Prostate gland (tissue), 2 donors: ENCODE data around the gene TRPM3. TPM values are rescaled to one million over a fixed set of nuclear protein-coding genes. Genes with fewer than 3 reads are reported as not detected.

Experiments used
- DNase-seq: peaks from one replicate; pipeline ENCODE4 v3.0.0-alpha.2; 2019; ENCODE audit warnings: low spot score
- H3K27ac ChIP-seq, 2 donors: fragments of 200-600 bp; sonication (generic); 2 replicates each; pipeline ENCODE4 v1.5.1; 2017 to 2019
- H3K27me3 ChIP-seq: fragments of 200-600 bp; sonication (generic); replicated peaks from 2 replicates; pipeline ENCODE4 v1.5.1; 2019; ENCODE audit not compliant: insufficient read depth
- H3K36me3 ChIP-seq, 2 donors: fragments of 200-600 bp; sonication (generic); 1 replicate in 1 of 2; 2 replicates in 1 of 2; pipeline versions ENCODE4 v1.5.1 to v1.8.1; 2017 to 2019
- H3K4me1 ChIP-seq: fragments of 200-600 bp; sonication (generic); replicated peaks from 2 replicates; pipeline ENCODE4 v1.5.1; 2019
- H3K4me3 ChIP-seq, 2 donors: fragments of 200-600 bp; sonication (generic); 2 replicates each; pipeline ENCODE4 v1.5.1; 2017 to 2019
- H3K9me3 ChIP-seq: fragments of 200-600 bp; sonication (generic); 2 replicates; pipeline ENCODE4 v1.5.1; 2017
- CTCF ChIP-seq, 4 experiments: fragments of 200-600 bp in 2 of 4; fragments of 450-650 bp in 2 of 4; sonication (generic) in 2 of 4; IDR thresholded peaks; 1 replicate in 3 of 4; 2 replicates in 1 of 4; pipeline ENCODE4 v1.5.1; 2016 to 2019; ENCODE audit warnings: antibody characterized with exemption in 4 of 4, mild to moderate bottlenecking in 2 of 4, moderate library complexity in 2 of 4
- POLR2A ChIP-seq: fragments of 450-650 bp; IDR thresholded peaks from one replicate; pipeline ENCODE4 v1.6.1; 2016; ENCODE audit warnings: antibody characterized with exemption, mild to moderate bottlenecking
- POLR2AphosphoS5 ChIP-seq: sonication (generic); formaldehyde crosslinking; IDR thresholded peaks from one replicate; pipeline ENCODE4 v1.6.1; 2017; ENCODE audit warnings: antibody characterized with exemption
- WGBS: methylation state at CpG from one replicate; pipeline ENCODE4 v1.1.5; 2018; 5-methylcytosine and 5-hydroxymethylcytosine counted together
- intact Hi-C: fragments of 100-400 bp; cut with DNase I; formaldehyde crosslinking; loops from one replicate; pipeline ENCODE4 v1.14.2; 2022
- total RNA-seq, 2 donors: library from RNA; depleted of rRNA; stranded (reverse); fragments of >200 nt; gene quantifications; one replicate each; pipeline ENCODE4 v1.1.0, GENCODE V29; 2016

The TRPM3 gene
- total RNA-seq, 2 donors from 2014 or later = 0.32 to 18.7 TPM

GRCh38 chr9:70814597-70814996 is 306.8 kb downstream of the TRPM3 start:
- Histone ChIP-seq H3K27ac (no peak overlapping the region), H3K36me3 (no peaks in the 10 kb centered on the region), H3K27me3 (no peaks in the 10 kb centered on the region), H3K4me3 (no peak overlapping the region), H3K9me3 (no peaks in the 10 kb centered on the region), H3K4me1 (no peaks in the 10 kb centered on the region)
- no peak for TF ChIP-seq CTCF (IDR thresholded peaks at IDR 0.05)
- TF ChIP-seq POLR2AphosphoS5 = no peak
- TF ChIP-seq POLR2A = no peak
- WGBS = 76% methylated on average over 2 of the region's 2 CpGs
- intact Hi-C loops = no loop called here
- DNase-seq = no peak

GRCh38 chr9:70813141-70813540 is 308.3 kb downstream of the TRPM3 start:
- Histone ChIP-seq H3K27ac (no peak overlapping the region), H3K36me3 (no peaks in the 10 kb centered on the region), H3K9me3 (no peaks in the 10 kb centered on the region), H3K27me3 (no peaks in the 10 kb centered on the region), H3K4me1 (no peaks in the 10 kb centered on the region), H3K4me3 (no peak overlapping the region)
- TF ChIP-seq POLR2A (no peak), POLR2AphosphoS5 (no peak), CTCF (IDR thresholded peaks at IDR 0.05) (no peak)
- no peak for DNase-seq
- intact Hi-C loops = no loop called here
- 97% methylated on average over 2 of the region's 2 CpGs for WGBS

- Histone ChIP-seq H3K9me3 (no peaks in the 10 kb centered on the region), H3K4me1 (no peaks in the 10 kb centered on the region), H3K4me3 (no peak overlapping the region), H3K27ac (no peak overlapping the region), H3K36me3 (no peaks in the 10 kb centered on the region), H3K27me3 (no peaks in the 10 kb centered on the region)
- TF ChIP-seq POLR2A (no peak), CTCF (IDR thresholded peaks at IDR 0.05) (no peak), POLR2AphosphoS5 (no peak)
- intact Hi-C loops = no loop called here
- WGBS = 89% methylated on average over 1 of the region's 1 CpG
- DNase-seq = no peak
Observed at GRCh38 chr9:70811638-70812037, 309.8 kb downstream of the TRPM3 start.

GRCh38 chr9:70806875-70807274 is 314.5 kb downstream of the TRPM3 start:
- Histone ChIP-seq H3K36me3 (no peaks in the 10 kb centered on the region), H3K4me1 (no peaks in the 10 kb centered on the region), H3K27ac (peak overlapping the region in 1 of 2 donors; percentile 6), H3K27me3 (no peaks in the 10 kb centered on the region), H3K9me3 (no peaks in the 10 kb centered on the region), H3K4me3 (no peak overlapping the region)
- WGBS = 50% methylated on average over 2 of the region's 2 CpGs
- TF ChIP-seq POLR2A (no peak), CTCF (IDR thresholded peaks at IDR 0.05) (no peak), POLR2AphosphoS5 (no peak)
- intact Hi-C loops = loop anchor here (5.0 kb wide), 1 partner anchor 130 kb away; no protein-coding TSS in a partner anchor
- no peak for DNase-seq

- 43% methylated on average over 6 of the region's 6 CpGs for WGBS
- TF ChIP-seq POLR2A (no peak), POLR2AphosphoS5 (peak; percentile 69), CTCF (IDR thresholded peaks at IDR 0.05) (no peak)
- Histone ChIP-seq H3K27me3 (no peaks in the 10 kb centered on the region), H3K4me1 (no peaks in the 10 kb centered on the region), H3K36me3 (no peaks in the 10 kb centered on the region), H3K4me3 (no peak overlapping the region), H3K27ac (peak overlapping the region; percentile 30 to 71), H3K9me3 (no peaks in the 10 kb centered on the region)
- intact Hi-C loops = loop anchor here (5.0 kb wide), 1 partner anchor 129 kb away; no protein-coding TSS in a partner anchor
- DNase-seq = peak; percentile 15
Observed at GRCh38 chr9:70805949-70806348, 315.5 kb downstream of the TRPM3 start.
